Breast epithelium (tissue), 3 donors: ENCODE measurements around the gene VEZT.

Source experiments
- POLR2A ChIP-seq: fragments of 450-650 bp; IDR thresholded peaks from one replicate; pipeline ENCODE4 v1.6.1; 2016; ENCODE audit warnings: antibody characterized with exemption, mild to moderate bottlenecking, moderate library complexity
- POLR2AphosphoS5 ChIP-seq, 3 donors: sonication (generic); formaldehyde crosslinking; IDR thresholded peaks; one replicate each; pipeline ENCODE4 v1.6.1; 2017; ENCODE audit warnings: antibody characterized with exemption in 3 of 3
- TF ChIP-seq, protein P1 (sequence below), 3 donors: fragments of 450-650 bp; IDR thresholded peaks; one replicate each; pipeline ENCODE4 v1.5.1; 2016 to 2017; ENCODE audit warnings: antibody characterized with exemption in 3 of 3, mild to moderate bottlenecking in 3 of 3, moderate library complexity in 3 of 3

DNA sequence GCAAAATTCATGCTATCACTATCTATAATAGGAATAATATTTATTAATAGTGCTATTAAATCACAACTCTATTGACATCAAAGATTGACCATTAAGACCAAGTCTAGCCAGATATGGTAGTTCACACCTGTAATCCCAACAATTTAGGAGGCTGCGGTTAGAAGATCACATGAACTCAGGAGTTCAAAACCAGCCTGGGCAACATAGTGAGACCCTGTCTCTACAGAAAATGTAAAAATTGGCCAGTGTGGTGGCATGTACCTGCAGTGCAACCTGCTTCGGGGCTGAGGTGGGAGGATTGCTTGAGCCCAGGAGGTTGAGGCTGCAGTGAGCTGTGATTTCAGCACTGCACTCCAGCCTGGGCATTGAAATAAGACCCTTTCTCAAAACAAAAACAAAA lies 11.0 kb downstream of the VEZT start:
- TF ChIP-seq, protein P1, sequence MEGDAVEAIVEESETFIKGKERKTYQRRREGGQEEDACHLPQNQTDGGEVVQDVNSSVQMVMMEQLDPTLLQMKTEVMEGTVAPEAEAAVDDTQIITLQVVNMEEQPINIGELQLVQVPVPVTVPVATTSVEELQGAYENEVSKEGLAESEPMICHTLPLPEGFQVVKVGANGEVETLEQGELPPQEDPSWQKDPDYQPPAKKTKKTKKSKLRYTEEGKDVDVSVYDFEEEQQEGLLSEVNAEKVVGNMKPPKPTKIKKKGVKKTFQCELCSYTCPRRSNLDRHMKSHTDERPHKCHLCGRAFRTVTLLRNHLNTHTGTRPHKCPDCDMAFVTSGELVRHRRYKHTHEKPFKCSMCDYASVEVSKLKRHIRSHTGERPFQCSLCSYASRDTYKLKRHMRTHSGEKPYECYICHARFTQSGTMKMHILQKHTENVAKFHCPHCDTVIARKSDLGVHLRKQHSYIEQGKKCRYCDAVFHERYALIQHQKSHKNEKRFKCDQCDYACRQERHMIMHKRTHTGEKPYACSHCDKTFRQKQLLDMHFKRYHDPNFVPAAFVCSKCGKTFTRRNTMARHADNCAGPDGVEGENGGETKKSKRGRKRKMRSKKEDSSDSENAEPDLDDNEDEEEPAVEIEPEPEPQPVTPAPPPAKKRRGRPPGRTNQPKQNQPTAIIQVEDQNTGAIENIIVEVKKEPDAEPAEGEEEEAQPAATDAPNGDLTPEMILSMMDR (IDR thresholded peaks at IDR 0.05): no peak
- TF ChIP-seq POLR2A (no peak), POLR2AphosphoS5 (IDR thresholded peaks at IDR 0.05) (no peak)
